Astrocyte (in vitro differentiated cells and primary cell): Measurements from ENCODE around the gene MTMR1. TPM values are rescaled to one million over a fixed set of nuclear protein-coding genes. Genes with fewer than 3 reads are reported as not detected.

ENCODE experiments used
- DNase-seq: peaks from one replicate; pipeline ENCODE4 v3.0.0-alpha.2; 2010; ENCODE audit warnings: low read depth
- FAIRE-seq: peaks from 2 replicates; lab custom pipeline; 2011; peaks lifted over from hg19 to GRCh38; lab: Jason Lieb, UNC
- H2AFZ ChIP-seq: 2 replicates; pipeline ENCODE4 v1.6.0; 2012; ENCODE audit warnings: low read depth, low read length, inconsistent platforms
- H3K27ac ChIP-seq: 2 replicates; pipeline ENCODE4 v1.5.1; 2011; ENCODE audit warnings: low read depth, low read length, inconsistent platforms
- H3K27me3 ChIP-seq: 2 replicates; pipeline ENCODE4 v1.6.0; 2011; ENCODE audit warnings: low read length, inconsistent platforms; ENCODE audit not compliant: insufficient read depth
- H3K36me3 ChIP-seq: 2 replicates; pipeline ENCODE4 v1.5.1; 2011; ENCODE audit warnings: low read length, inconsistent platforms; ENCODE audit not compliant: insufficient read depth
- H3K4me1 ChIP-seq: 2 replicates; pipeline ENCODE4 v1.5.1; 2011; ENCODE audit warnings: low read length, inconsistent platforms; ENCODE audit not compliant: insufficient read depth
- H3K4me2 ChIP-seq: 2 replicates; pipeline ENCODE4 v1.6.0; 2012; ENCODE audit warnings: low read length, inconsistent platforms
- H3K4me3 ChIP-seq: 2 replicates; pipeline ENCODE4 v1.5.1; 2011; ENCODE audit warnings: low read depth, mild to moderate bottlenecking, low read length, inconsistent platforms; ENCODE audit not compliant: insufficient read depth
- H3K79me2 ChIP-seq: 2 replicates; pipeline ENCODE4 v1.6.0; 2012; ENCODE audit warnings: mild to moderate bottlenecking, low read length, inconsistent platforms; ENCODE audit not compliant: insufficient read depth
- H3K9ac ChIP-seq: 2 replicates; pipeline ENCODE4 v1.6.0; 2012; ENCODE audit warnings: mild to moderate bottlenecking, low read length, inconsistent platforms
- H3K9me3 ChIP-seq: 2 replicates; pipeline ENCODE4 v1.5.1; 2012; ENCODE audit warnings: low read depth, mild to moderate bottlenecking, low read length, inconsistent platforms; ENCODE audit not compliant: insufficient read depth
- H4K20me1 ChIP-seq: 2 replicates; pipeline ENCODE4 v1.6.0; 2012; ENCODE audit warnings: low read length, inconsistent platforms; ENCODE audit not compliant: insufficient read depth
- H3K27ac Mint-ChIP-seq: one replicate; pipeline ENCODE4 v1.8.0; 2021; ENCODE audit warnings: mild to moderate bottlenecking, mixed read lengths; ENCODE audit not compliant: unreplicated experiment
- H3K27me3 Mint-ChIP-seq: one replicate; pipeline ENCODE4 v1.8.0; 2021; ENCODE audit warnings: low read depth, mixed read lengths; ENCODE audit not compliant: unreplicated experiment
- H3K36me3 Mint-ChIP-seq: one replicate; pipeline ENCODE4 v1.8.0; 2021; ENCODE audit warnings: low read depth, mixed read lengths; ENCODE audit not compliant: unreplicated experiment
- H3K4me1 Mint-ChIP-seq: one replicate; pipeline ENCODE4 v1.8.0; 2021; ENCODE audit warnings: low read depth, mixed read lengths; ENCODE audit not compliant: unreplicated experiment
- H3K4me3 Mint-ChIP-seq: one replicate; pipeline ENCODE4 v1.8.0; 2021; ENCODE audit warnings: mild to moderate bottlenecking, moderate library complexity, mixed read lengths; ENCODE audit not compliant: unreplicated experiment
- H3K9me3 Mint-ChIP-seq: one replicate; pipeline ENCODE4 v1.8.0; 2021; ENCODE audit warnings: mild to moderate bottlenecking, mixed read lengths; ENCODE audit not compliant: unreplicated experiment
- EZH2 ChIP-seq: IDR thresholded peaks from 2 replicates; pipeline ENCODE4 v1.6.1; 2012; ENCODE audit warnings: mild to moderate bottlenecking, low read length, inconsistent platforms; ENCODE audit not compliant: insufficient read depth
- total RNA-seq: library from RNA; stranded (reverse); gene quantifications from 2 replicates; pipeline ENCODE4 v1.2.1, GENCODE V29; 2021
- TF ChIP-seq, protein P1 (sequence below): IDR thresholded peaks from 2 replicates; pipeline ENCODE4 v1.5.1; 2011; ENCODE audit warnings: low read depth, mild to moderate bottlenecking, inconsistent platforms, low read length, moderate library complexity; ENCODE audit not compliant: insufficient read depth

Gene MTMR1
- total RNA-seq, 1 donor from 2014 or later = 18.6 TPM

DNA sequence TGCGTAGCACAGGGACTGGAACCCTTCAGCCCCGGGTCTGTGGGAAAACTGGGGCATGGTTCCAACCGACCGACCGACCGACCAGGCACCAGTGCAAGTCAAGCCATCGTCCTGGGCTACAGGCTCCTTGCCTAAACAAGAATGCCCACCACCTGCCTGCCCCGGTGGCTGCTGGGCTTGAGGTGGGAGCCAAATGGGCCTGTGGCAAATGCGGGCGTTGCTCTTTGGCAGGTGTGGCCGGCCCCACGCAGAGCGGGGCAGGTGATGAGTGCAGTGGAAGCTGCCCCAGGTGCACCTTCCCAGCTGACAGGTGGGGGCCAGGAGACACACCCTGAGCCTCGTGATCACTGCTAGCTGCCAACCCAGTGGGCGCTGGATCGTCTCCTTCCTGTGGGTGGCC lies 77.9 kb downstream of the MTMR1 start:
- Mint-ChIP-seq H3K4me3 (no peak overlapping the region), H3K36me3 (peaks cover 2% of the 10 kb centered on the region), H3K27me3 (no peaks in the 10 kb centered on the region), H3K27ac (no peak overlapping the region), H3K4me1 (peaks cover 7% of the 10 kb centered on the region), H3K9me3 (no peaks in the 10 kb centered on the region)
- DNase-seq = no peak
- H3K27ac ChIP-seq = no peak overlapping the region
- no peak overlapping the region for H3K9ac ChIP-seq
- H3K36me3 ChIP-seq = no peaks in the 10 kb centered on the region
- FAIRE-seq = no peak
- no peaks in the 10 kb centered on the region for H3K79me2 ChIP-seq
- no peaks in the 10 kb centered on the region for H4K20me1 ChIP-seq
- H3K4me2 ChIP-seq = no peak overlapping the region
- peaks cover 13% of the 10 kb centered on the region for H3K4me1 ChIP-seq
- no peak overlapping the region for H2AFZ ChIP-seq
- H3K9me3 ChIP-seq = no peaks in the 10 kb centered on the region
- no peaks in the 10 kb centered on the region for H3K27me3 ChIP-seq
- no peak overlapping the region for H3K4me3 ChIP-seq
- TF ChIP-seq, protein P1, sequence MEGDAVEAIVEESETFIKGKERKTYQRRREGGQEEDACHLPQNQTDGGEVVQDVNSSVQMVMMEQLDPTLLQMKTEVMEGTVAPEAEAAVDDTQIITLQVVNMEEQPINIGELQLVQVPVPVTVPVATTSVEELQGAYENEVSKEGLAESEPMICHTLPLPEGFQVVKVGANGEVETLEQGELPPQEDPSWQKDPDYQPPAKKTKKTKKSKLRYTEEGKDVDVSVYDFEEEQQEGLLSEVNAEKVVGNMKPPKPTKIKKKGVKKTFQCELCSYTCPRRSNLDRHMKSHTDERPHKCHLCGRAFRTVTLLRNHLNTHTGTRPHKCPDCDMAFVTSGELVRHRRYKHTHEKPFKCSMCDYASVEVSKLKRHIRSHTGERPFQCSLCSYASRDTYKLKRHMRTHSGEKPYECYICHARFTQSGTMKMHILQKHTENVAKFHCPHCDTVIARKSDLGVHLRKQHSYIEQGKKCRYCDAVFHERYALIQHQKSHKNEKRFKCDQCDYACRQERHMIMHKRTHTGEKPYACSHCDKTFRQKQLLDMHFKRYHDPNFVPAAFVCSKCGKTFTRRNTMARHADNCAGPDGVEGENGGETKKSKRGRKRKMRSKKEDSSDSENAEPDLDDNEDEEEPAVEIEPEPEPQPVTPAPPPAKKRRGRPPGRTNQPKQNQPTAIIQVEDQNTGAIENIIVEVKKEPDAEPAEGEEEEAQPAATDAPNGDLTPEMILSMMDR = no peak
- TF ChIP-seq EZH2 = no peak

DNA sequence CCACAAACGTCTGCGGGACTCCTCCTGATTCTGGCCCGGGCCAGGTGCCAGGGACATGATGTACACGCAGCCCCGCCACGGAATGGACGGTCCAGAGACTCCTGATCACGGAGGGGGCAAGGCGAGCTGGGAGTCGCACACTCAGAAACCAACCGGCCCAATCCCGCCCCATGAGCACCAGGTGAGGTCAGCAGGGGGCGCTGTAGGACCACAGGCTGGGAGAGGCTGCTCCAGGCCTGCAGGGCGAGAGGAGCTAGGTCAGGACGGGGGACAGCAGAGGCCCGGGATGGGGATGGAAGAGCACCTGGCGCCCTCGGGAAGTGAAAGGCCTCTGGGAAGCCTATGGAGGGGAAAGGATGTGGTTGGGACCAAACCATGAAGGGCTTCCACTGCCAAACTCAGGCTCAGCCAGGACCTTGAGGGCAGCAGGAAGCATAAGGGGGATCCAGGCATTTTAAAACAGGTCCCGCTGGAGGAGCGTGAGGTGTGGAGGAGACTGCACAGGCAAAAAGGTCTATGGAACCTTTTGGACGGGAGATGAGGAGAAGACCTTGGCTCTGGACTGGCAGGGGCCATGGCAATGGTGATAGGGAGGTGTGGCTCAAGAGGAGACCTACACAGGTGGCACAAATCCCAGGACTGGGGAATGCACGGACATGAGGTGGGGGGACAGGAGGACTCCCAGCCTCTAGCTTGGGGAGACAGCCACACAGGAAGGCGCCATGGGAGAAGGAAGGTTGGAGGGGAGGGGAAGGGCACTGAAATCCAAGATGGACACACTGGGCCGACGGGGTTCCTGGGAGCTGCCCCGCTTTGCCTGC lies 79.2 kb downstream of the MTMR1 start:
- H3K27me3 Mint-ChIP-seq = no peaks in the 10 kb centered on the region

More for the DNA sequence above, 79.2 kb downstream of the MTMR1 start:
- no peaks in the 10 kb centered on the region for H3K36me3 ChIP-seq
- H2AFZ ChIP-seq = no peak overlapping the region
- H3K79me2 ChIP-seq = no peaks in the 10 kb centered on the region
- no peak overlapping the region for H3K27ac ChIP-seq
- FAIRE-seq = no peak
- peaks cover 6% of the 10 kb centered on the region for H3K36me3 Mint-ChIP-seq
- H3K9me3 Mint-ChIP-seq = no peaks in the 10 kb centered on the region
- TF ChIP-seq EZH2 = no peak
- TF ChIP-seq, protein P1 = peak; percentile 40
- H3K27ac Mint-ChIP-seq = no peak overlapping the region
- peaks cover 8% of the 10 kb centered on the region for H3K4me1 ChIP-seq
- no peak overlapping the region for H3K9ac ChIP-seq
- no peak overlapping the region for H3K4me3 Mint-ChIP-seq
- peak; percentile 12 for DNase-seq
- no peak overlapping the region for H3K4me3 ChIP-seq
- H3K4me1 Mint-ChIP-seq = peaks cover 3% of the 10 kb centered on the region
- no peaks in the 10 kb centered on the region for H3K27me3 ChIP-seq
- H3K9me3 ChIP-seq = no peaks in the 10 kb centered on the region
- no peaks in the 10 kb centered on the region for H4K20me1 ChIP-seq
- no peak overlapping the region for H3K4me2 ChIP-seq
